Esophagus squamous epithelium (tissue), 4 donors: ENCODE results near the gene STS.

Experiments
- POLR2A ChIP-seq, 4 donors: fragments of 450-650 bp; IDR thresholded peaks; one replicate each; pipeline ENCODE4 v1.6.1; 2017; ENCODE audit warnings: antibody characterized with exemption in 4 of 4, mild to moderate bottlenecking in 4 of 4, moderate library complexity in 3 of 4
- TF ChIP-seq, protein P1 (sequence below), 6 experiments: fragments of 450-650 bp in 4 of 6; fragments of 200-600 bp in 2 of 6; sonication (generic) in 2 of 6; IDR thresholded peaks; one replicate each; pipeline ENCODE4 v1.5.1; 2016 to 2019; ENCODE audit warnings: antibody characterized with exemption in 6 of 6, mild to moderate bottlenecking in 4 of 6, moderate library complexity in 4 of 6

DNA sequence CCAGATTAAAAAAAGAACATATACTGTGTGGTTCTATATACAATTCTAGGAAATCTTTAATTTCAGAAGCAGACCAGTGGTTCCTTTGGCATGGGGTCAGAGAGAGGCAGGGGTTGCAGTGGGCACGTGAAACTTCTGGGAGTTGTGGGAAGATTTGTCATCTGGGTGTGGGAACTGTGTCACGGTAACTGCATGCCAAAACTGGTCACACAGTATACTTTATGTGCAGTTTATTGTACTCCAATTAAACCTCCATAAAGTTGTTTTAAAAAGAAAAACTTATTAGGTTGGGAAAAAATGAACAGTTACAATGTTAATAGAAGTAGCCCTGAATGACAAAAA lies 26.7 kb upstream of the STS start:
- no peak for TF ChIP-seq POLR2A (IDR thresholded peaks at IDR 0.05)
- TF ChIP-seq, protein P1, sequence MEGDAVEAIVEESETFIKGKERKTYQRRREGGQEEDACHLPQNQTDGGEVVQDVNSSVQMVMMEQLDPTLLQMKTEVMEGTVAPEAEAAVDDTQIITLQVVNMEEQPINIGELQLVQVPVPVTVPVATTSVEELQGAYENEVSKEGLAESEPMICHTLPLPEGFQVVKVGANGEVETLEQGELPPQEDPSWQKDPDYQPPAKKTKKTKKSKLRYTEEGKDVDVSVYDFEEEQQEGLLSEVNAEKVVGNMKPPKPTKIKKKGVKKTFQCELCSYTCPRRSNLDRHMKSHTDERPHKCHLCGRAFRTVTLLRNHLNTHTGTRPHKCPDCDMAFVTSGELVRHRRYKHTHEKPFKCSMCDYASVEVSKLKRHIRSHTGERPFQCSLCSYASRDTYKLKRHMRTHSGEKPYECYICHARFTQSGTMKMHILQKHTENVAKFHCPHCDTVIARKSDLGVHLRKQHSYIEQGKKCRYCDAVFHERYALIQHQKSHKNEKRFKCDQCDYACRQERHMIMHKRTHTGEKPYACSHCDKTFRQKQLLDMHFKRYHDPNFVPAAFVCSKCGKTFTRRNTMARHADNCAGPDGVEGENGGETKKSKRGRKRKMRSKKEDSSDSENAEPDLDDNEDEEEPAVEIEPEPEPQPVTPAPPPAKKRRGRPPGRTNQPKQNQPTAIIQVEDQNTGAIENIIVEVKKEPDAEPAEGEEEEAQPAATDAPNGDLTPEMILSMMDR (IDR thresholded peaks at IDR 0.05) = no peak
